CD14-positive monocyte (primary cell): ENCODE results near the gene TCOF1. TPM values are rescaled to one million over a fixed set of nuclear protein-coding genes. Genes with fewer than 3 reads are reported as not detected.

Source experiments
- DNase-seq, 3 donors: peaks; one replicate each; pipeline ENCODE4 v3.0.0-alpha.2; 2011 to 2022
- H2AFZ ChIP-seq: 2 replicates; pipeline ENCODE4 v1.6.0; 2012; ENCODE audit warnings: mild to moderate bottlenecking, low read depth, low read length, inconsistent platforms; ENCODE audit not compliant: insufficient read depth, poor library complexity, severe bottlenecking
- H3K27ac ChIP-seq, 2 donors: 1 replicate in 1 of 2; 2 replicates in 1 of 2; pipeline ENCODE4 v1.5.1; 2012 to 2013; ENCODE audit warnings: low read length in 2 of 2, control low read depth in 1 of 2, inconsistent platforms in 1 of 2, low read depth in 1 of 2, mild to moderate bottlenecking in 1 of 2
- H3K27me3 ChIP-seq, 2 donors: one replicate each; pipeline versions ENCODE4 v1.6.0 to v1.6.1; 2011 to 2013; ENCODE audit warnings: low read length in 2 of 2; ENCODE audit not compliant: control insufficient read depth in 2 of 2, insufficient read depth in 2 of 2
- H3K36me3 ChIP-seq, 2 donors: replicated peaks in 1 of 2; 1 replicate in 1 of 2; 2 replicates in 1 of 2; pipeline versions ENCODE4 v1.5.1 to v1.6.1; 2012 to 2013; ENCODE audit warnings: low read length in 2 of 2, control low read depth in 1 of 2, inconsistent platforms in 1 of 2, mild to moderate bottlenecking in 1 of 2; ENCODE audit not compliant: insufficient read depth in 2 of 2, control insufficient read depth in 1 of 2
- H3K4me1 ChIP-seq, 2 donors: 1 replicate in 1 of 2; 2 replicates in 1 of 2; pipeline versions ENCODE4 v1.5.1 to v1.6.1; 2012 to 2013; ENCODE audit warnings: low read length in 2 of 2, control low read depth in 1 of 2, inconsistent platforms in 1 of 2, mild to moderate bottlenecking in 1 of 2, moderate library complexity in 1 of 2; ENCODE audit not compliant: insufficient read depth in 2 of 2, control insufficient read depth in 1 of 2
- H3K4me2 ChIP-seq: replicated peaks from 2 replicates; pipeline ENCODE3; 2012; ENCODE audit warnings: low read length, moderate library complexity, mild to moderate bottlenecking; ENCODE audit not compliant: poor library complexity, severe bottlenecking; ENCODE audit errors: extremely low read depth
- H3K4me3 ChIP-seq, 3 experiments: fragments of 200-600 bp in 1 of 3; sonication (generic) in 1 of 3; replicated peaks in 1 of 3; 1 replicate in 2 of 3; 2 replicates in 1 of 3; pipeline ENCODE4 v1.5.1; 2011 to 2013; ENCODE audit warnings: low read length in 3 of 3, mild to moderate bottlenecking in 3 of 3, control low read depth in 2 of 3, low read depth in 2 of 3, inconsistent platforms in 1 of 3, moderate library complexity in 1 of 3
- H3K79me2 ChIP-seq: 2 replicates; pipeline ENCODE4 v1.6.0; 2012; ENCODE audit warnings: mild to moderate bottlenecking, control low read depth, inconsistent platforms, low read length, moderate library complexity; ENCODE audit not compliant: insufficient read depth
- H3K9ac ChIP-seq: 2 replicates; pipeline ENCODE4 v1.6.0; 2017; ENCODE audit warnings: low read length, mild to moderate bottlenecking; ENCODE audit not compliant: insufficient read depth, poor library complexity, severe bottlenecking
- H3K9me3 ChIP-seq, 2 donors: replicated peaks in 1 of 2; 1 replicate in 1 of 2; 2 replicates in 1 of 2; pipeline versions ENCODE4 v1.5.1 to v1.6.1; 2012 to 2013; ENCODE audit warnings: low read length in 2 of 2, control low read depth in 1 of 2; ENCODE audit not compliant: control insufficient read depth in 1 of 2, insufficient read depth in 1 of 2
- H4K20me1 ChIP-seq: 2 replicates; pipeline ENCODE4 v1.6.0; 2012; ENCODE audit warnings: mild to moderate bottlenecking, low read length, control low read depth, moderate library complexity; ENCODE audit not compliant: insufficient read depth
- H3K27ac Mint-ChIP-seq, 7 donors: one replicate each; pipeline ENCODE4 v1.8.0; 2020; ENCODE audit warnings: mild to moderate bottlenecking in 7 of 7, mixed read lengths in 7 of 7, moderate library complexity in 6 of 7, inconsistent platforms in 2 of 7
- H3K27me3 Mint-ChIP-seq, 3 donors: one replicate each; pipeline ENCODE4 v1.8.0; 2021 to 2022; ENCODE audit warnings: low read depth in 3 of 3, mild to moderate bottlenecking in 3 of 3, mixed read lengths in 3 of 3, moderate library complexity in 3 of 3, inconsistent platforms in 1 of 3
- H3K36me3 Mint-ChIP-seq, 2 donors: one replicate each; pipeline ENCODE4 v1.8.0; 2020; ENCODE audit warnings: mixed read lengths in 2 of 2, inconsistent platforms in 1 of 2, mild to moderate bottlenecking in 1 of 2
- H3K4me1 Mint-ChIP-seq: one replicate; pipeline ENCODE4 v1.8.0; 2020; ENCODE audit warnings: mild to moderate bottlenecking, mixed read lengths
- H3K4me3 Mint-ChIP-seq, 2 donors: one replicate each; pipeline ENCODE4 v1.8.0; 2020; ENCODE audit warnings: mild to moderate bottlenecking in 2 of 2, mixed read lengths in 2 of 2, moderate library complexity in 1 of 2
- H3K9me3 Mint-ChIP-seq, 7 donors: one replicate each; pipeline ENCODE4 v1.8.0; 2020 to 2022; ENCODE audit warnings: mixed read lengths in 7 of 7, mild to moderate bottlenecking in 6 of 7, moderate library complexity in 6 of 7, inconsistent platforms in 2 of 7
- CTCF ChIP-seq: fragments of 200-600 bp; IDR thresholded peaks from one replicate; pipeline ENCODE4 v1.8.0; 2022; ENCODE audit warnings: antibody characterized with exemption, mild to moderate bottlenecking
- WGBS: methylation state at CpG from one replicate; pipeline ENCODE4 v1.1.5; 2013; ENCODE audit warnings: missing lambda C conversion rate; ENCODE audit not compliant: insufficient coverage; 5-methylcytosine and 5-hydroxymethylcytosine counted together
- intact Hi-C, 2 donors: fragments of 100-400 bp; cut with micrococcal nuclease; formaldehyde crosslinking; loops; one replicate each; pipeline versions ENCODE4 v1.15.0 to v1.15.1; 2023
- polyA plus RNA-seq, 3 donors: library from polyadenylated mRNA; depleted of rRNA in 1 of 3; unstranded in 2 of 3; stranded (reverse) in 1 of 3; fragments of 300-500 nt in 2 of 3; fragments of >200 nt in 1 of 3; fragmentation: Illumina TruSeq in 2 of 3; gene quantifications; 1 replicate in 2 of 3; 2 replicates in 1 of 3; pipeline ENCODE4 v1.2.3, GENCODE V29; 2012 to 2021

The TCOF1 gene
- polyA plus RNA-seq, 3 donors: 1.4 to 18.0 (median 2.3) TPM

GRCh38 chr5:150328515-150328914 is 29.0 kb upstream of the TCOF1 start:
- H3K36me3 Mint-ChIP-seq: no peaks in the 10 kb centered on the region
- Histone ChIP-seq H2AFZ (no peak overlapping the region), H3K4me1 (no peaks in the 10 kb centered on the region), H3K9ac (no peak overlapping the region), H3K27me3 (no peaks in the 10 kb centered on the region), H3K4me2 (no peak overlapping the region), H3K79me2 (no peaks in the 10 kb centered on the region), H3K9me3 (no peaks in the 10 kb centered on the region), H3K27ac (no peak overlapping the region), H3K4me3 (no peak overlapping the region), H3K36me3 (no peaks in the 10 kb centered on the region), H4K20me1 (no peaks in the 10 kb centered on the region)
- intact Hi-C loops: no loop called here
- H3K27ac Mint-ChIP-seq: no peak overlapping the region
- H3K4me1 Mint-ChIP-seq: peaks cover 5% of the 10 kb centered on the region
- no peak overlapping the region for H3K4me3 Mint-ChIP-seq
- TF ChIP-seq CTCF: no peak
- H3K27me3 Mint-ChIP-seq: peaks cover under 1 to 4% (median 2%) of the 10 kb centered on the region in 3 donors
- H3K9me3 Mint-ChIP-seq: peaks cover 0 to 1% (median 0%) of the 10 kb centered on the region in 7 donors
- 100% methylated on average over 2 of the region's 2 CpGs for WGBS
- DNase-seq: no peak

GRCh38 chr5:150329038-150329437 is 28.5 kb upstream of the TCOF1 start:
- Mint-ChIP-seq H3K36me3 (no peaks in the 10 kb centered on the region), H3K4me1 (peaks cover 5% of the 10 kb centered on the region), H3K9me3 (peaks cover 0 to 1% (median 0%) of the 10 kb centered on the region in 7 donors), H3K4me3 (no peak overlapping the region), H3K27ac (no peak overlapping the region), H3K27me3 (peaks cover 2 to 4% (median 3%) of the 10 kb centered on the region in 3 donors)
- no peaks in the 10 kb centered on the region for H3K79me2 ChIP-seq
- H3K4me2 ChIP-seq: no peak overlapping the region
- DNase-seq: no peak
- no peaks in the 10 kb centered on the region for H3K27me3 ChIP-seq
- intact Hi-C loops: no loop called here
- H4K20me1 ChIP-seq: no peaks in the 10 kb centered on the region
- no peak overlapping the region for H2AFZ ChIP-seq
- 0% methylated on average over 2 of the region's 2 CpGs for WGBS
- no peak overlapping the region for H3K27ac ChIP-seq
- H3K9me3 ChIP-seq: no peaks in the 10 kb centered on the region
- no peak overlapping the region for H3K4me3 ChIP-seq
- H3K9ac ChIP-seq: no peak overlapping the region
- no peak for TF ChIP-seq CTCF
- no peaks in the 10 kb centered on the region for H3K4me1 ChIP-seq
- H3K36me3 ChIP-seq: no peaks in the 10 kb centered on the region
